Middle frontal gyrus (tissue), 1 donor: ENCODE results near the gene CCR3.

Experiments used
- DNase-seq: peaks from one replicate; pipeline ENCODE4 v3.0.0-alpha.2; 2015; ENCODE audit warnings: low spot score; ENCODE audit errors: extremely low spot score

Gene CCR3

DNA sequence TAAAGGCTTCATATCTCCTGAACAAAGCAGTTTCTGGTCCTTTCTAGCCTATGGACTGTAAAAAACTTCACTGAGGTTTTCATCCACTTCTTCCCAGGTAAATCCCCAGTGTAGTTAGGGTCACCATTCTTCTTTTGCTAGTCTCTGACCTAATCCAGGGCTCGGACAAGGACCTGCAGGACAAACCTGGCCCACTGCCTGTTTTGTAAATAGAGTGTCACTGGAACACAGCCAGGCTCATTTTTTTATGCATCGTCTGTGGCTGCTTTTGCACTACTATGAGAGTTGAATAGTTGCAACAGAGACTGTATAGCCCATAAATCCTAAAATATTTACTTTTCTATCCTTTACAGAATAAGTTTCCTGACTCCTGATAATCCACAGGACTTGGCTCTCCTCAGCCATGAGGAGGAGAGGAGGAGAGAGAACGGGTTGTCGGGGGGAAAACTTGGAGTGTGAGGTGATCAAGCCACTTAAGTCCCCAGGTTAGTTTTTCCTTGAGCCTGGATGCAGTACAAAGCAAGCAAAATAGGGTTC lies 29.0 kb downstream of the CCR3 start:
- DNase-seq = no peak

DNA sequence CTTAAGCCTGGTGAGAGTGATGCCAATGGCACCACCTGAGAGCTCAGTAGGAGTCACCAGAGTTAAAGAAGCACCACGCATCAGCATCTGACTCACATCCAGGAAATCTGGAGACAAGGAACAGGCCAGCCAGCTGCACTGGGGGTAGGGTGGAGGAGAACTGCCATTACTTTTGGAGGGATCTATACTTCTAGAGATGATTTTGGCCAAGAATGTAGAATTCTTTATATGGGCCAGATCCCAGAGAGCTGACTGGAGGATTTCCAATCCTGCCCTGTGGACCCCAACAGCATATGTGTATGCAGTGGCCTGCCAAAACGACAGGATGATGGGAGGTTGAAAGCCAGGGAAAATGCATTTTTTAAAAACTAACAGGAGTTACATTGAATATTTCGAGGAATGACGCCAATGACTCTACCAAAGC lies 29.8 kb downstream of the CCR3 start:
- no peak for DNase-seq

- DNase-seq = no peak
Observed at GRCh38 chr3:46276497-46277099, 34.3 kb downstream of the CCR3 start.

GRCh38 chr3:46277476-46277875 lies 35.2 kb downstream of the CCR3 start:
- no peak for DNase-seq

DNA sequence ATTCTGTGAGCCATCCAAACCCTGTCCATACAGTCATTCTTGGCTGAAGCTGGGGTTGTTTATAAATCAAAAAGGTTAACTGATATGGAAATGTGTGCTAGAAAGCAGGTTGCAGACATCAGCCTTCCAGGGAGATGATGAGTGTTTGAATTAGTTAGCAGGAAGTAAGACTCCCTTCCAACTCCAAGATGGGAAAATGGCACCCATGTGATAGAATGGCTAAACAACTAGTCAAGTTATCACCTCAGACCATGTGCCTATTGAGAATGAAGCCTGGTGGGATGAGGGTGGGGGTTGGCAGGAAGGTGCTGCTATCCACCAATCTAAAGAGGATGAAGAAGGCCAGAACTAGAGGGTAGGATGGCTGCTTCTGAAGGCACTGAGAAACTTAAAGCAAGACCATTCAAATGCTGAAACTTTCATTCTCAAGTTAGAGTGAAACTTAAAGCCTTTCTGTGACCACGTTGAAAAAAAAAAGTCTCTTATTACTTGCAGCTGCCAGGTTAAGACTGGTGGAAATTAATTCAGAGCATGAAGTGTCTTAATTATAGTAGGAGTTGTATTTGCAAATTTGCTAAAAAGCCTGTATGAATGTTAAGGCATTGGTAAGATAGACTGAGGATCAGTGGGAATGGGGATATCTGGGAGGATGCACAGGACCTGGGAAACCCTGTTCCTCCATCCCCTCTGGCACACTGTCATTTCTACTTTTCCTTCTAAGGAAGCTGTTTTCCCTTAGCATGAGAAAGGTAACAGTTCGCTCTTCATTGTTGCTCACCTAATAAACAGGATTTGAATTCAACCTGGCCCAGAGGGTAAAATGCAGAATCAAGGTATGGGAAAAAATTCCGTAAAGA lies 36.8 kb downstream of the CCR3 start:
- DNase-seq = no peak

DNA sequence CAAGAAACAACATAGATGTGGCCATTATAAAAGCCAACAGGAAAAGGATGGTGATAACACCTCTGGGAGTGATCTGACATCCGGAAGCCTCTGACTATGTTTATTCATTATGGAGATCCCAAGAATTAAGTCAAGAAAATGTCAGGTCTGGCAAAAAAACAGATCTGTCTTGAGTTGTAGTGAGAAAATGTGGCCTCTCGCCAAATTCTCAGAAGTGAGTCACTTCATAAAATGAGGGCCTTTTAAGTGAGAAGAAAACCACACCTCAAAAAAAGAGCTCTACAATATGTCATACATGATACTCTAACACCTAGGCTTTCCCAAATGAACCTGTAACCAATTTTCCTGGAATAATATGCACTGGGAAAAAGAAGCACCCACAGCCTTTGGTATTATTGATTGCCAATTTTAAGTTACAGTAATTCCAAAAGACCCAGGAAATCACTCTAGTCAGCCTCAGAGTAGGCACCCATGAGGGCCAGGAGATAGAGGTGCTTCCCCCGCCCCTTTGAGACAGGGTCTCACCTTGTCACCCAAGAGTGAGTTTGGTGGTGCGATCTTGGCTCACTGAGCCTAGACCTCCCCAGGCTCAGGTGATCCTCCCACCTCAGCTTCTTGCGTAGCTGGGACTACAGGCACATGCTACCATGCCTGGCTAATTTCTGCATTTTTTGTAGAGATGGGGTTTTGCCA lies 38.0 kb downstream of the CCR3 start:
- no peak for DNase-seq

DNA sequence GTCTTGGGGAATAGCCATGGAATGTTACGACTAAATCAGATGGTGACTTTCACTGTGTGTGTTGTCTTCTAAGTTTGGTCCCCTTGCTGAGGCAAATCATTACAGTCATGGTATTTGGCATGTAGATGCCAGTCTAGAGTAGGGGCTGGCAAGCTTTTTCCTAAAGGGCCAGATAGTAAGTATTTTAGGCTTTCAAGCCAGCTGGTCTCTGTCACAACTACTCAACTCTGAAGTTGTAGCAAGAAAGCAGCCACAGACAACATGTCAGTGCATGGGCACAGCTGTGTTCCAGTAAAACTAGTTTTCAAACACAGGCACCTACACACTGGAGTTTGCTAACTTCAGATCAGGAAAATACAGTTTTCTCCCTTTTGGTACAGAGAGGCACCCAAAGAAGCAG lies 39.3 kb downstream of the CCR3 start:
- no peak for DNase-seq

DNA sequence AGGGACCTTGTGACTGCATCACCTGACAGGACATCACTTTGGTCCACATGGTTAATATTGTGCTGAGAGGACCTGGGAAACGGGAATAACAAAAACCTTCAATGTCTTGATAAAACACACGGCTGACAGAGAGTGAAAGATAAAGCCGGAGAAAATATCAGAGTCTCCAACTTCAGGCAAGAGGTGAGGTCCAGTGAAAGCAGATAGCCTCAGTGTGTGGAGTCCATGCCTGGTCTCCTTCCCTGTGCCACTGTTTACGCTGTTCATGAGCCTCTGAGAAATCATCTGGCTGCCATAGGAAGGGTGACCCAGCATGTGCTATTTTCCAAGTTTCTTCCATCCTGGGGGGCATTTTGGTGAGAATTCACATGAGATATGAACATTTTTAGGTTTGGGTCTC lies 39.8 kb downstream of the CCR3 start:
- no peak for DNase-seq

DNA sequence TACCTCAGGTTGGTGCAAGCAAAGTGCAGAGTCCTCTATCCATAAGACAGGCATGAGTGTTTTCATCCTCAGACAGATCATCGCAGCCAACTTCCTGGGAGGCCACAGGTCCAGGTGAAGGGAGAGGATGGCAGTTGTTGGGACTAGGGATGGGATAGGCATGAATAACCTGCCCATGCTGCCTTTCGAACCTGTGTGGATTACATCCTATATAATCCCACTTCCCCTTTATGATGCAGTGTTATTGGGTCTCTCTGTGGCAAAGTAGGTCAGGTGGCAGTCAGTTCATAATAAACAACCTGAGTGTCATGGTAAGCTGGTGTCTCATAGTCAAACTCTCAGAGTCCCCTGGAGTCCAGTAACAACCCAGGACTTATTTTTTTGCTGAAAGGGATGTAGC lies 40.4 kb downstream of the CCR3 start:
- no peak for DNase-seq

GRCh38 chr3:46283881-46284450 lies 41.7 kb downstream of the CCR3 start:
- DNase-seq = no peak

GRCh38 chr3:46284981-46285683 lies 42.9 kb downstream of the CCR3 start:
- DNase-seq = no peak

GRCh38 chr3:46285931-46286619 lies 43.8 kb downstream of the CCR3 start:
- no peak for DNase-seq

- no peak for DNase-seq
Observed at GRCh38 chr3:46286947-46287565, 44.8 kb downstream of the CCR3 start.

DNA sequence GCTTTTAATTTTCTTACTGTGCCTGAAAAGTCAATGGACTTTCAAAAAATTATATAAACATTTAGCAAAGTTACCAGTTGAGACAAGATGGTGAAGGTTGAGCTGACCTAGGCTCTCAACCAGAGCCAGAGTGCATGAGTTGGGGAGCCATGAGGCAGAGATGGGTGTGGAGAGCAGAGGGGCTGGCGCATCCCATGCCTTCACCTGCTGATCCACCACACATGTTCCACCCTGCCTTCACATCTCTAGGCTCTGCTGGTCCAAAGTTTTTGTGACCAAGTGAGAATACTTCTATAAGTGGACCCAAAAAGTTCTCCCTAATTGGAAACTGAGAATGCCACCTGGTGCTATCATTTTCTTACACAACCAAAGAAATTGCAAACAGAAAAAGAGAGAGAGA lies 47.3 kb downstream of the CCR3 start:
- no peak for DNase-seq

DNA sequence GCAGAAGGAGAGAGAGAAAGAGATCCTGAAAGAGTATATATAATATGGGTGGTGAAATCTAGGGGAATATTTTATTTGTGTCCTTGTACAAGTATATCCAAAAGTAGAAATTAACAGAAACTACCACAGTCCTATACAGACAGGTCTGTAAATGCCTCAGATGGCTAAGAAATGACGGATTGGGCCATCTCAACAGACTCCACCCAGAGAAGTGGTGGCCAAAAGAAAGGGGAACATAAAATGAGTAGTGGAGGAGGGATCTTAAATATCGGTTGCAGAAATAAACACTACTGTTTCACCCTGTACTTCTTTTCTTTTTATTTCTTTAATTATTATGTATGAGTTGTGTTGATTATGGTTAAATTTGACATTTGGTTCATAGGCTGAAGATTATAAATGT lies 47.7 kb downstream of the CCR3 start:
- DNase-seq = no peak

DNA sequence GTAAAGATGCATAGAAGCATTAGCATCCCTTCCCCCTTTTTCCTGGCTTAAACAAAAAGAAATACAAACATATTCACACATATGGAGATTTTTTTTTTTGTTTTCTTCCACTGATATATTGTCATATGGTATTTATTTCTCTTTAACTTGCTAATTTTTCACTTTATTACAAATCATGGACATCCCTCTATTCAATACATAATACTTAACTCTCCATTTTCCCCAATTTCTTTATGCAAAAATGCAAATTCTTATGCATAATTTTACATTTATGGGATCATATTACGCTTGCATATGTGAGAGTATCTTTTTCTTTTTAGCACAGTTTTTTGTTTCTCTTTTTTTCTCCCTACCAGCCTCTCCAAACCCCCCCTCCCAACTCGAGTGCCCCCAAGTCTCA lies 48.8 kb downstream of the CCR3 start:
- no peak for DNase-seq

GRCh38 chr3:46293035-46293724 lies 50.9 kb downstream of the CCR3 start:
- DNase-seq = no peak

DNA sequence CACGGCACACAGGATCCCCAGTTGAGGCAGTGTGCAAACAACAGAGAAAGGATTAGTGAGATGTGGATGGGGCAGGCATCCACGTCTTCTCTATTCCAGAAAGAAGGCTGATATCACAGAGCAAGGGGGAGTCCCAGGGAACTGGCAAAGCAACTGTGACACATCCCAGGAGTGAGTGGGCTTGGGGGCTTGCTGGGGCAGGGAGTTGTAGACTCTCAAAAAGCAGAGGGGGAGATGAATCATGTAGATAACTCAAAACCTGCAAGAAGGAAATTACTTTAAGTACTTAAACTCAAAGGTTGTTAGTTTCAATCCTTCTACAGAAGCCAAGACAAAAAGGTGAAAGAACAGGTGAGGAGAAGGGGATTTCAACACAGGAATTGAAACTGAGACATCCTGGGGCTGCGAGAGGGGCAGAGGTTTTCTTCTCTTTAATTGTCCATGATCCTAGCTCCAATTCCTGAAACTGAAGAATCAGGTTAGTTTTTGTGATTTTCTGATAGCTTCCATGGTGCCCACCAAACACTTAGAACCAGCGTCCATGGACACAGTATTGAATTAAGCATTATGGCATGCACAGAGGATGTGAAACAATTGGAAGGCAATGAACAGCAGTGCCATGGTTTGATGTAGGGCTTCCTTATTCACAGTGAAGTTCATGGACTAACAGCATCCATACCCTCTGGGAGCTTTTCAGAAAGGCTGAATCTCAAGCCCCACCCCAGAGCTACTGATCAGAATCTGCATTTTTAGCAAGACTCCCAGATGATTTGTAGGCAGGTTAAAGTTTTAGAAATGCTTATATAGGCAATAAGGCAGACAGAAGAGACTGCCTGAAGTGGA lies 52.0 kb downstream of the CCR3 start:
- DNase-seq = no peak

- no peak for DNase-seq
Observed at GRCh38 chr3:46296826-46297225, 54.6 kb downstream of the CCR3 start.
